ENCODE measurements around the gene AHR.

Gene AHR

GRCh38 chr7:17307000-17307399 lies 8.5 kb downstream of the AHR start:
- no peak for TF ChIP-seq CTCF (IDR thresholded peaks at IDR 0.05; ENCODE audit: low read depth, low read length)
- DNase-seq: no peak
- H3K27me3 ChIP-seq: peaks cover 25% of the 10 kb centered on the region
- H3K4me1 ChIP-seq: no peaks in the 10 kb centered on the region
- no peaks in the 10 kb centered on the region for H3K36me3 ChIP-seq
- H3K9me3 ChIP-seq: no peaks in the 10 kb centered on the region
- no peak overlapping the region for H3K4me3 ChIP-seq (ENCODE audit: low read depth, low read length)

- H3K4me1 ChIP-seq: no peaks in the 10 kb centered on the region
- no peak for TF ChIP-seq CTCF (IDR thresholded peaks at IDR 0.05; ENCODE audit: low read depth, low read length)
- no peaks in the 10 kb centered on the region for H3K9me3 ChIP-seq
- H3K4me3 ChIP-seq (ENCODE audit: low read depth, low read length): no peak overlapping the region
- peaks cover 25% of the 10 kb centered on the region for H3K27me3 ChIP-seq
- no peaks in the 10 kb centered on the region for H3K36me3 ChIP-seq
- DNase-seq: no peak
Measured at GRCh38 chr7:17307558-17307957, 9.1 kb downstream of the AHR start.

GRCh38 chr7:17307969-17308648 lies 9.7 kb downstream of the AHR start:
- no peak for DNase-seq
- no peak for TF ChIP-seq CTCF (IDR thresholded peaks at IDR 0.05; ENCODE audit: low read depth, low read length)
- no peaks in the 10 kb centered on the region for H3K36me3 ChIP-seq
- peaks cover 25% of the 10 kb centered on the region for H3K27me3 ChIP-seq
- no peaks in the 10 kb centered on the region for H3K9me3 ChIP-seq
- H3K4me3 ChIP-seq (ENCODE audit: low read depth, low read length): no peak overlapping the region
- no peaks in the 10 kb centered on the region for H3K4me1 ChIP-seq

GRCh38 chr7:17311194-17311593 lies 12.7 kb downstream of the AHR start:
- H3K4me3 ChIP-seq (ENCODE audit: low read depth, low read length): no peak overlapping the region
- no peaks in the 10 kb centered on the region for H3K36me3 ChIP-seq
- H3K27me3 ChIP-seq: peaks cover 22% of the 10 kb centered on the region
- no peak for TF ChIP-seq CTCF (IDR thresholded peaks at IDR 0.05; ENCODE audit: low read depth, low read length)
- H3K9me3 ChIP-seq: no peaks in the 10 kb centered on the region
- DNase-seq: no peak
- H3K4me1 ChIP-seq: no peaks in the 10 kb centered on the region

- DNase-seq: no peak
- Histone ChIP-seq H3K4me3 (ENCODE audit: low read depth, low read length) (no peak overlapping the region), H3K27me3 (peaks cover 22% of the 10 kb centered on the region), H3K36me3 (no peaks in the 10 kb centered on the region), H3K9me3 (no peaks in the 10 kb centered on the region), H3K4me1 (no peaks in the 10 kb centered on the region)
- TF ChIP-seq CTCF (IDR thresholded peaks at IDR 0.05; ENCODE audit: low read depth, low read length): no peak
Measured at GRCh38 chr7:17311952-17312351, 13.5 kb downstream of the AHR start.

GRCh38 chr7:17312641-17313040 lies 14.2 kb downstream of the AHR start:
- Histone ChIP-seq H3K36me3 (no peaks in the 10 kb centered on the region), H3K4me1 (no peaks in the 10 kb centered on the region), H3K27me3 (peaks cover 22% of the 10 kb centered on the region), H3K4me3 (ENCODE audit: low read depth, low read length) (no peak overlapping the region), H3K9me3 (no peaks in the 10 kb centered on the region)
- DNase-seq: no peak
- TF ChIP-seq CTCF (IDR thresholded peaks at IDR 0.05; ENCODE audit: low read depth, low read length): no peak

Data from BE2C (cell line).